T47D (cell line): ENCODE measurements around the gene KDM6A.
A peak's percentile ranks its signal among the peaks of the same experiment; 100 is the strongest.
"Not testable (repeated sequence)": the region's sequence is repeated elsewhere in the genome, so short reads cannot be mapped to it uniquely, and the experiment has no call there.

Experiments
- DNase-seq, 2 experiments: peaks; one replicate each; pipeline versions ENCODE4 v3.0.0 to v3.0.0-alpha.2; 2011 to 2012; ENCODE audit warnings: low read depth in 1 of 2, low spot score in 1 of 2
- JUND ChIP-seq: IDR thresholded peaks from 2 replicates; pipeline ENCODE4 v1.6.1; 2012; ENCODE audit warnings: low read depth
- in situ Hi-C: cut with HindIII; loops from 2 replicates; pipeline ENCODE4 v1.10.0; 2016; ENCODE audit warnings: low sequenced_read_pairs, low pct_unique_long_range_greater_than_20kb

The KDM6A gene

GRCh38 chrX:45068569-45068968, 195.6 kb downstream of the KDM6A start:
- TF ChIP-seq JUND, result no peak
- in situ Hi-C loops, result no loop called here
- peak in 1 of 2 experiments; percentile 44 for DNase-seq

GRCh38 chrX:45070116-45071007, 197.4 kb downstream of the KDM6A start:
- in situ Hi-C loops, result no loop called here
- peak in 1 of 2 experiments; percentile 46 for DNase-seq
- TF ChIP-seq JUND, result no peak

DNA sequence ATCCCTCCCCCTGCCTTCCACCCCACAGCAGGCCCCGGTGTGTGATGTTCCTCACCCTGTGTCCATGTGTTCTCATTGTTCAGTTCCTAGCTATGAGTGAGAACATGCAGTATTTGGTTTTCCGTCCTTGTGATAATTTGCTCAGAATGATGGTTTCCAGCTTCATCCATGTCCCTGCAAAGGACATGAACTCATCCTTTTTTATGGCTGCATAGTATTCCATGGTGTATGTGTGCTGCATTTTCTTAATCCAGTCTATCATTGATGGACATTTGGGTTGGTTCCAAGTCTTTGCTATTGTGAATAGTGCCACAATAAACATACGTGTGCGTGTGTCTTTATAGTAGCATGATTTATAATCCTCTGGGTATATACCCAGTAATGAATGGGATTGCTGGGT, 200.0 kb downstream of the KDM6A start:
- DNase-seq, in situ Hi-C loops: not testable (repeated sequence)

DNA sequence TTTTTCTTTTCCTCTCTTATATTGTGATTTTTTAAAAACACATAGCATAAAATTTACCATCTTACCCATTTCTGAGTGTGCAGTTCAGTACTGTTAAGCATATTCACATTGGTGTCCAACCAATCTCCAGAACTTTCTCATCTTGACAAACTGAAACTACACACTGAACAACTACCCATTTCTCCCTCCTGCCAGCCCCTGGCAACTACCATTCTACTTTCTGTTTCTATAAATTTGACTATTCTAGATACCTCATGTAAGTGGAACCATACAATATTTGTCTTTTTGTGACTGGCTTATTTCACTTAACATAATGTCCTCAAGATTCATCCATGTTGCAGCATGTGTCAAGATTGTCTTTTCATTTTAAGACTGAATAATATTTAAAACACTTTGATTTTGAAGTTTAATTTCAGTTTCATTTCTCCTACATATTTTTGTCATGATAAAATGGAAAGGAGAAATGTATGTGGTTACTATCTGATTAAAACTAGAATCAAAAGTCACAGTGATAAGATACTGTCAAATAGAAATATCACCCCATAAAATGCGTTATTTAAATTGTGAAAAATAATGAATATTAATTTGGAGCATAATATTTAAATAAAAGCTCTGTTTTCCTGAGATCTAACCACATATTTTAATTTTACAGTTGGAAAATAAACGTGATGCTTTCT, 204.9 kb downstream of the KDM6A start:
- TF ChIP-seq JUND, result no peak
- DNase-seq, result no peak
- in situ Hi-C loops, result no loop called here

DNA sequence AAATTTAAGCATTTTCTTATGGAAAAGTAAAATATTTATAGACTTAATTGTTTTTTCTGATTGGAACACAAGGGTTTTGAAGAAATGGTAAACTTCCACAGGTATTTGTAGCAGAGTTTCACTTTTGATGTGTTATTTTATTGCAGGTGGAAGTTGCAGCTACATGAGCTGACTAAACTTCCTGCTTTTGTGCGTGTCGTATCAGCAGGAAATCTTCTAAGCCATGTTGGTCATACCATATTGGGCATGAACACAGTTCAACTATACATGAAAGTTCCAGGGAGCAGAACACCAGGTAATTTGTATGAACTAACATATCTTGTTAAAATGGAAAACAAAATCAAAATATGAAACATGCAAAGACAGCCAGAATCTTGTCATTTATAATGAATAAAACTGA, 210.3 kb downstream of the KDM6A start:
- no peak for DNase-seq
- in situ Hi-C loops, result no loop called here
- no peak for TF ChIP-seq JUND

DNA sequence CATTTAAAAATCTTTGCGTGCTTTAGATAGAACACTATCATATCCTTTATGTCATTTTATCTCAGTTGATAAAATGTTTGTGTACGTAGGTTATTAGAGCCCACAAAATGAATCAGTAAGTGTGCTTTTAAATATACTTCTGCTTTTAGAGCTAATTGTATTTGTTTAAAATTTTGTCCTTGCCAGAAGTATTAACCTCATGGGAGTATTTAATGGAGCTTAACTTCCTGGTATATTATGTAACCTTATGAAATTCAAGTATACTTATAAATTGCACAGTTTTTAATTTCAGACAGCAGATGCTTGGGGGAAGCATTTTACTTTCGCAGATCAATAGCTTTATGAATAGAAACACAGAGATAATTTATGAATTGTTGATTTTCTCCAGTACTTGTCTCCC, 237.5 kb downstream of the KDM6A start:
- TF ChIP-seq JUND, result no peak
- in situ Hi-C loops, result no loop called here

GRCh38 chrX:45126158-45126557, 253.2 kb downstream of the KDM6A start:
- no peak for TF ChIP-seq JUND
- in situ Hi-C loops, result no loop called here
- DNase-seq, result no peak

More for the DNA sequence above, 237.5 kb downstream of the KDM6A start:
- DNase-seq, result no peak

DNA sequence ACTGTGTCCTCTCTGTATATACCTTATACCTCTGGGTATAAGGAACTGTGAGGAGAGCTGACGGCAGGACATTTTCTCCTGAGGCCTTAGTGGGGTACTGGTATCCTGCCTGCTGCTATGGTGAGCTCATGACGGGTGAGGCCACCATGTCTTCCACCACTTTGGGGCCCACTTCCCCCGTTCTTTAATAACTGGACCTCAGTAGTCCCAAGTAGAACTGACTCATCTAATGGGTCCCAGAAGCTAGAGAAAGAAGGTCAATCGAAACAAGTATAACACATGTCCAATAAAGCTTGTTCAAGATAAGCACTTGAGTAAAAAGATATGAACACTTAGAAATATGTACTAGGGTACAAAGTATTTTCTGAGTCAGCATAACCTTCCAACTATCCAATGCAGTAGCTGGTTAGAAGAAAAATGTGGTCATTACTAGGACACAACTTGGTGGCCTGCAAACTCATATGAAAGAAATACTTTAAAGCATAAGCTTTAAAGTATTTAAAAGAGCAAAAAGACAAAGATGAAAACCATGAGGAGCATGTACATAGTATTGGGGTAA, 256.0 kb downstream of the KDM6A start:
- no peak for DNase-seq
- in situ Hi-C loops, result no loop called here
- TF ChIP-seq JUND, result no peak

DNA sequence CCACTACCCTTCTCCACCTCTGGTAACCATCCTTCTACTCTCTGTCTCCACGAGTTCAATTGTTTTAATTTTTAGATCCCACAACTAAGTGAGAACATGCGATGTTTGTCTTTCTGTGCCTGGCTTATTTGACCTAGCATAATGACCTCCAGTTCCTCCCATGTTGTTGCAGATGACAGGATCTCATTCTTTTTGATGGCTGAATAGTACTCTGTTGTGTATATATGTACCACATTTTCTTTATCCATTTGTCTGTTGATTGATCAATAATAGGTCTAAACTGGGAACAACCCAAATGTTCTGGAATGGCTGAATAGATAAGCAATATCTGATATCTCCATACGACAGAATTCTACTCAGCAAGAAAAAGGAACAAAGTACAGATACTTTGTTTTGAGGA, 260.5 kb downstream of the KDM6A start:
- DNase-seq, result no peak
- TF ChIP-seq JUND, result no peak
- in situ Hi-C loops, result no loop called here

DNA sequence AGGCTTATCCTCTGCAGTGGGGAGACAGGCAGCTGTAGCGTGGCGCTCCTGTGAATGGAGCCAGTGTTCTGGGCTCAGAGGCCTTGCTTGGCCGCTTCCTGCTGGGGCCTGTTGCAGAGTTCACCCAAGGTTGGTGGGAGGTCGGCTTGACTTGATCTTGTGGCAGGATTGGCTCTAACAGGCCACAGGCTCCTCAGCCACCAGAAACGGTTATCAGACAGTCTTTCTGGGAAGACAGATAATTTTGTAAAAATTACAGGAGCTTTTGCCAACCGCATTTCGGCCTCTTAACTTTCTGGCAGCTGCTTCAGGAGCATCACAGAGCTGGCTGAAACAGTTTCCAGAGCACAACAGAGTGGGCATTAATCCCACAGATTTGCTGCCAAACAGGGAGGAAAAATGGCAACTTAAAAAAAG, 261.3 kb downstream of the KDM6A start:
- TF ChIP-seq JUND, result no peak
- in situ Hi-C loops, result no loop called here
- no peak for DNase-seq

DNA sequence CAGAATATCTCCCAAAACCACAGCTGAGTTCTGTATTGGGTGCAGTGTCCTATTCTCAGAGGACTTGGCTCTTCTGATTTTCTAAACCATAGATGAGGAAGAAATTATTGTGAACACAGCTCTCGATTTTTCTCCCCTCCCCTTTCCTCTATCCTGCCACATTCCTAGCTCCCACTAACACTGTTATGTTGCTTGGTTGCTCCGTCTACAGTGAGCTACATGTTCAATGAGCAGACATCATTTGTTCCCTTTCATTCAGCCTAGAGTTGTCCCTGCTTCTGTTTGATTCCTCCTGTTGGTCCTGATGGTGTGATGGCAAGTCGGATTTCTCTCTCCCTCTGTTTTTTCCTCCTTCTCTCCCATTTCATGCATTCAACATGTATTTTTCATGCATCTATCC, 261.8 kb downstream of the KDM6A start:
- no peak for DNase-seq
- no peak for TF ChIP-seq JUND
- in situ Hi-C loops, result no loop called here

- in situ Hi-C loops, DNase-seq: not testable (repeated sequence)
Observed at GRCh38 chrX:45135391-45136075, 262.5 kb downstream of the KDM6A start.

DNA sequence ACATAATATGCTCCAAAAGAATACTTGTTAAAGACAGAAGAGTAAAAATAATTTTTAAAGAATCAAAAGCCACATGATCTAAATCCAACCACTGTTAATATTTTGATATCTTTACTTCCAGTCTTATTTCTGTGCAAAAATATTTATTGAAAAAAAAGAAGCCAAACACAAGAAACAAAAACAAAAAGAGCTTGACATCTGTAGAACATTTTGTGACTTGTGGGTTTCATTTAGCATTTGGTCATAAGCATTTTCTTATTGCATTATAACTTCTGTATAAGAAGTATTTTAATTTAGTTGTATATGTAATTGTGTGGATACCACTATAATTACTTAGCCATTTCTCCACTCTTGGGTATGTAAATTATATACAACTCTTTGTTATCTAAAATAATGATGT, 264.5 kb downstream of the KDM6A start:
- TF ChIP-seq JUND, result no peak
- DNase-seq, result no peak
- in situ Hi-C loops, result no loop called here
